ENCODE data around the gene SMU1.

DNA sequence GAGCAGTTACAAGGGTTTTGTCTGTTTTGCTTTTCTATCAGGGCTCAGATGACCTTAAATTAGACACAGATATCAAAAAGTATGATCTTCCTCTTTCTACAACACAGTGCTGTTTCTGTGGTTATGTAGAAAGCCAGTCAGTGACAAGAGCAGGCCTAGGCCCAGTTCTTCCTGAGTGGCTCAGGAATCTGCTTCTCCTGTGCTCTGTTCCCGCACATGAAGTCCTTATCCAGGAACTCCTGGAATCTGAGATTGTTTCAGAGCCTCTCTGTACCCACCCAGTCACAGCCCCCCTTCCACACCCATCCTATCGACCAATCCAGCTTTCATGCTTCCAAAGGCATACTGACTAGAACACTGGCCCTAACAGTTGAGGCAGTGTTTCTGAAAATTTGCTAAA, 40.4 kb upstream of the SMU1 start:
- no peak for TF ChIP-seq ELF4 (IDR thresholded peaks at IDR 0.05)
- no peak for TF ChIP-seq SP1 (IDR thresholded peaks at IDR 0.05)
- no peak for TF ChIP-seq SUZ12 (IDR thresholded peaks at IDR 0.05)
- no peak for TF ChIP-seq BHLHE40 (IDR thresholded peaks at IDR 0.05; ENCODE audit: borderline replicate concordance)
- no peak for TF ChIP-seq FOXM1 (IDR thresholded peaks at IDR 0.05; ENCODE audit: borderline replicate concordance)
- no peak for TF ChIP-seq FOXA1 (IDR thresholded peaks at IDR 0.05)
- TF ChIP-seq, protein P1, sequence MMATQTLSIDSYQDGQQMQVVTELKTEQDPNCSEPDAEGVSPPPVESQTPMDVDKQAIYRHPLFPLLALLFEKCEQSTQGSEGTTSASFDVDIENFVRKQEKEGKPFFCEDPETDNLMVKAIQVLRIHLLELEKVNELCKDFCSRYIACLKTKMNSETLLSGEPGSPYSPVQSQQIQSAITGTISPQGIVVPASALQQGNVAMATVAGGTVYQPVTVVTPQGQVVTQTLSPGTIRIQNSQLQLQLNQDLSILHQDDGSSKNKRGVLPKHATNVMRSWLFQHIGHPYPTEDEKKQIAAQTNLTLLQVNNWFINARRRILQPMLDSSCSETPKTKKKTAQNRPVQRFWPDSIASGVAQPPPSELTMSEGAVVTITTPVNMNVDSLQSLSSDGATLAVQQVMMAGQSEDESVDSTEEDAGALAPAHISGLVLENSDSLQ (IDR thresholded peaks at IDR 0.05) = no peak
- TF ChIP-seq ZNF384 (IDR thresholded peaks at IDR 0.05) = no peak
- TF ChIP-seq FOXK2 (IDR thresholded peaks at IDR 0.05) = no peak

Data from HEK293T (cell line).